Lower leg skin (tissue), 4 donors: ENCODE measurements around the gene SLC9A7. TPM values are rescaled to one million over a fixed set of nuclear protein-coding genes. Genes with fewer than 3 reads are reported as not detected.
A peak's percentile ranks its signal among the peaks of the same experiment; 100 is the strongest.

Experiments used
- DNase-seq, 2 donors: peaks; one replicate each; pipeline ENCODE4 v3.0.0-alpha.2; 2019; ENCODE audit warnings: low spot score in 2 of 2
- H3K4me3 ChIP-seq: fragments of 200-600 bp; sonication (generic); 2 replicates; pipeline ENCODE4 v1.5.1; 2017; ENCODE audit warnings: mild to moderate bottlenecking, low read depth; ENCODE audit not compliant: poor library complexity, severe bottlenecking
- POLR2A ChIP-seq, 2 donors: fragments of 450-650 bp; IDR thresholded peaks; one replicate each; pipeline ENCODE4 v1.6.1; 2016 to 2017; ENCODE audit warnings: antibody characterized with exemption in 2 of 2, mild to moderate bottlenecking in 1 of 2, moderate library complexity in 1 of 2
- WGBS, 2 donors: methylation state at CpG; one replicate each; pipeline ENCODE4 v1.1.5; 2018; 5-methylcytosine and 5-hydroxymethylcytosine counted together
- intact Hi-C: fragments of 100-400 bp; cut with DNase I; formaldehyde crosslinking; loops from one replicate; pipeline ENCODE4 v1.15.0; 2023; ENCODE audit warnings: low total_unique reads
- total RNA-seq, 4 donors: library from RNA; depleted of rRNA; stranded (reverse); fragments of >200 nt; gene quantifications; one replicate each; pipeline ENCODE4 v1.1.0, GENCODE V29; 2016
- TF ChIP-seq, protein P1 (sequence below), 3 donors: fragments of 450-650 bp; IDR thresholded peaks; one replicate each; pipeline ENCODE4 v1.5.1; 2016; ENCODE audit warnings: antibody characterized with exemption in 3 of 3, mild to moderate bottlenecking in 3 of 3, moderate library complexity in 2 of 3

Gene SLC9A7
- total RNA-seq, 4 donors from 2014 or later = 3.6 to 10.0 (median 6.8) TPM

DNA sequence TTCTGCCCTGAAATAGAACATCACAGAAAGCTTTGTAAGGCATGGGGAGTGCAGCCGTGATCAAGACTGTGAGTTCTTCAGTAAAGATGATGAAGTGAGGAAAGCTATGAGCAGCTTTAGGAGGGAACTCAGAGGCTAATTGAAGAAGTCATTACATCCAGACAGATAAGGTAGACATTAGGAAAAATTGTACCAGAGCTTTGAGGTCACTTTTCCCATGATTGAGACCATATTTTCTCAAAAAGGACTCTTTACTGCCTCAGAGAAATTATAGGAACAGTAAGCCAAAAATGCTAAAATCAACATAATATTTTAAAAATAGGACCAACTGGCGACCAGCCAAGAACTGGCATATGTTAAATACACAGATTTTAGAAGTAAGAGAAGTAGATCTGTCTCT lies 174.2 kb downstream of the SLC9A7 start:
- TF ChIP-seq, protein P1, sequence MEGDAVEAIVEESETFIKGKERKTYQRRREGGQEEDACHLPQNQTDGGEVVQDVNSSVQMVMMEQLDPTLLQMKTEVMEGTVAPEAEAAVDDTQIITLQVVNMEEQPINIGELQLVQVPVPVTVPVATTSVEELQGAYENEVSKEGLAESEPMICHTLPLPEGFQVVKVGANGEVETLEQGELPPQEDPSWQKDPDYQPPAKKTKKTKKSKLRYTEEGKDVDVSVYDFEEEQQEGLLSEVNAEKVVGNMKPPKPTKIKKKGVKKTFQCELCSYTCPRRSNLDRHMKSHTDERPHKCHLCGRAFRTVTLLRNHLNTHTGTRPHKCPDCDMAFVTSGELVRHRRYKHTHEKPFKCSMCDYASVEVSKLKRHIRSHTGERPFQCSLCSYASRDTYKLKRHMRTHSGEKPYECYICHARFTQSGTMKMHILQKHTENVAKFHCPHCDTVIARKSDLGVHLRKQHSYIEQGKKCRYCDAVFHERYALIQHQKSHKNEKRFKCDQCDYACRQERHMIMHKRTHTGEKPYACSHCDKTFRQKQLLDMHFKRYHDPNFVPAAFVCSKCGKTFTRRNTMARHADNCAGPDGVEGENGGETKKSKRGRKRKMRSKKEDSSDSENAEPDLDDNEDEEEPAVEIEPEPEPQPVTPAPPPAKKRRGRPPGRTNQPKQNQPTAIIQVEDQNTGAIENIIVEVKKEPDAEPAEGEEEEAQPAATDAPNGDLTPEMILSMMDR (IDR thresholded peaks at IDR 0.05) = no peak
- no peak for TF ChIP-seq POLR2A (IDR thresholded peaks at IDR 0.05)
- peak in 1 of 2 donors; percentile 23 for DNase-seq
- intact Hi-C loops = no loop called here
- 46 to 53% methylated on average over 2 of the region's 2 CpGs for WGBS, 2 donors
- H3K4me3 ChIP-seq = no peak overlapping the region

DNA sequence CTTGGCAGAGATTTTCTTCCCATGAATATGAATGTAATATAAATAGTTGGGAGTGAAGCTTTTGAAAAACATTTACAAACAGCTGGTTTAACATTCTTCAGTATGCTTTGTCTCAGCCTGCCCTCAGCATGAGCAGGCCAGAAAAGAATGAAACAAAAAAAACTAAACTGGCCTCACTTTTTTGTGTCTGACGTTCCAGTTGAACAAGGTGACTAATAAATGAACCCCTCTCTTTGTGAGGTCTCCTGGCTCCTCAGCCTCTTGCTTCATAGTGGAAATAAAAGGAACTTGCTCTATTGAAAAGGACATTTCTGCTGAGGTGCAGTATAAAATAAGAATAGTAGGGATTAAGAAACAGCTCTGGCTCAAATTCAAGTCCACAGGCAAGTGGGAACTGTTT lies 176.0 kb downstream of the SLC9A7 start:
- intact Hi-C loops = no loop called here
- H3K4me3 ChIP-seq = no peak overlapping the region
- TF ChIP-seq, protein P1 (IDR thresholded peaks at IDR 0.05) = no peak
- TF ChIP-seq POLR2A (IDR thresholded peaks at IDR 0.05) = no peak
- peak in 1 of 2 donors; percentile 7 for DNase-seq
- WGBS, 2 donors = 9 to 29% methylated on average over 1 of the region's 1 CpG

- DNase-seq = peak in 1 of 2 donors; percentile 2
- TF ChIP-seq POLR2A (IDR thresholded peaks at IDR 0.05) = no peak
- TF ChIP-seq, protein P1 (IDR thresholded peaks at IDR 0.05) = no peak
- intact Hi-C loops = no loop called here
- H3K4me3 ChIP-seq = no peak overlapping the region
- WGBS, 2 donors = 44 to 47% methylated on average over 3 of the region's 3 CpGs
Measured at GRCh38 chrX:46582325-46582724, 176.6 kb downstream of the SLC9A7 start.

GRCh38 chrX:46580613-46581012 lies 178.3 kb downstream of the SLC9A7 start:
- 92 to 100% methylated on average over 6 of the region's 6 CpGs for WGBS, 2 donors

DNA sequence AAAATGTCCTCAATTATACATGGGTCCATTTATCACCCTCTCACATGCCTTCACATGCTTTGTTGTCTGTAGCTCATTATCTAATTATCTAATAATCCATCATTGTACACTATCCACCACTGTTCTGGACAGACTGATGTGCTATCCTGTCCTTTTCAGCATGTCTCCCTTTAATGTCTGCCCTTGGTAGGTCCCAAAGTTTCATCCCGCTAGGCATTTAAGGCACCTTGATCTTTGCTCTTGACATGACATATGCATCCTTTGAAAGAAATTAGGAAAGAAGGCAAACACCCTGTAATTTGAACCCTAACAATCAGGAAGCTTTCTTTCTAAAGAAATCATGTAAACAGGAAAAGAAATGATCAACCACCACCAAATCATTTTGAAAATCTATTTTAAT lies 179.7 kb downstream of the SLC9A7 start:
- TF ChIP-seq, protein P1 (IDR thresholded peaks at IDR 0.05) = no peak
- no peak for TF ChIP-seq POLR2A (IDR thresholded peaks at IDR 0.05)
- 81 to 100% methylated on average over 1 of the region's 1 CpG for WGBS, 2 donors
- H3K4me3 ChIP-seq = no peak overlapping the region
- intact Hi-C loops = no loop called here
- DNase-seq = peak in 1 of 2 donors; percentile 3

More at GRCh38 chrX:46580613-46581012, 178.3 kb downstream of the SLC9A7 start:
- peak in 1 of 2 donors; percentile 46 for DNase-seq
- intact Hi-C loops = no loop called here
- TF ChIP-seq POLR2A (IDR thresholded peaks at IDR 0.05) = no peak
- TF ChIP-seq, protein P1 (IDR thresholded peaks at IDR 0.05) = no peak
- no peak overlapping the region for H3K4me3 ChIP-seq
